Osteoblast (primary cell): Measurements from ENCODE around the gene APOA4. TPM values are rescaled to one million over a fixed set of nuclear protein-coding genes. Genes with fewer than 3 reads are reported as not detected.

Source experiments
- DNase-seq: peaks from one replicate; pipeline ENCODE4 v3.0.0; 2011; ENCODE audit warnings: low spot score, mixed read lengths; ENCODE audit not compliant: insufficient read length; ENCODE audit errors: missing footprints
- H2AFZ ChIP-seq: 2 replicates; pipeline ENCODE4 v1.6.0; 2011; ENCODE audit warnings: mild to moderate bottlenecking, low read length
- H3K27ac ChIP-seq: 2 replicates; pipeline ENCODE4 v1.5.1; 2011; ENCODE audit warnings: mild to moderate bottlenecking, low read depth, low read length, moderate library complexity
- H3K27me3 ChIP-seq: 2 replicates; pipeline ENCODE4 v1.6.0; 2012; ENCODE audit warnings: mild to moderate bottlenecking, control low read depth, inconsistent platforms, low read length, moderate library complexity; ENCODE audit not compliant: insufficient read depth
- H3K36me3 ChIP-seq: 2 replicates; pipeline ENCODE4 v1.5.1; 2011; ENCODE audit warnings: mild to moderate bottlenecking, low read length, control low read depth, moderate library complexity; ENCODE audit not compliant: insufficient read depth
- H3K4me1 ChIP-seq: 2 replicates; pipeline ENCODE4 v1.5.1; 2011; ENCODE audit warnings: mild to moderate bottlenecking, low read length, control low read depth, moderate library complexity; ENCODE audit not compliant: insufficient read depth
- H3K4me2 ChIP-seq: 2 replicates; pipeline ENCODE4 v1.6.0; 2011; ENCODE audit warnings: mild to moderate bottlenecking, low read length; ENCODE audit not compliant: insufficient read depth
- H3K4me3 ChIP-seq: fragments of 200-600 bp; sonication (generic); 3 replicates; pipeline ENCODE4 v1.5.1; 2012; ENCODE audit warnings: mild to moderate bottlenecking, low read length, inconsistent platforms; ENCODE audit not compliant: insufficient read depth
- H3K79me2 ChIP-seq: 2 replicates; pipeline ENCODE4 v1.6.0; 2012; ENCODE audit warnings: mild to moderate bottlenecking, low read length, control low read depth, inconsistent platforms; ENCODE audit not compliant: insufficient read depth
- H3K9me3 ChIP-seq: 2 replicates; pipeline ENCODE4 v1.5.1; 2011; ENCODE audit warnings: low read depth, low read length, control low read depth
- H4K20me1 ChIP-seq: 2 replicates; pipeline ENCODE4 v1.6.0; 2012; ENCODE audit warnings: mild to moderate bottlenecking, low read length, control low read depth; ENCODE audit not compliant: insufficient read depth
- total RNA-seq: library from RNA; depleted of rRNA; stranded (reverse); fragments of >200 nt; gene quantifications from 2 replicates; pipeline ENCODE4 v1.2.3, GENCODE V29; 2012
- TF ChIP-seq, protein P1 (sequence below): IDR thresholded peaks from 2 replicates; pipeline ENCODE4 v1.5.1; 2011; ENCODE audit warnings: mild to moderate bottlenecking, low read depth, low read length, moderate library complexity; ENCODE audit errors: extremely low read depth

Gene APOA4
- total RNA-seq, 1 donor = not detected

- Histone ChIP-seq H3K4me2 (no peak overlapping the region), H3K36me3 (peaks cover 47% of the 10 kb centered on the region), H3K27ac (no peak overlapping the region), H3K79me2 (no peaks in the 10 kb centered on the region), H4K20me1 (no peaks in the 10 kb centered on the region), H2AFZ (no peak overlapping the region), H3K27me3 (no peaks in the 10 kb centered on the region), H3K9me3 (no peaks in the 10 kb centered on the region), H3K4me1 (peaks cover 52% of the 10 kb centered on the region), H3K4me3 (no peak overlapping the region)
- DNase-seq = no peak
- TF ChIP-seq, protein P1, sequence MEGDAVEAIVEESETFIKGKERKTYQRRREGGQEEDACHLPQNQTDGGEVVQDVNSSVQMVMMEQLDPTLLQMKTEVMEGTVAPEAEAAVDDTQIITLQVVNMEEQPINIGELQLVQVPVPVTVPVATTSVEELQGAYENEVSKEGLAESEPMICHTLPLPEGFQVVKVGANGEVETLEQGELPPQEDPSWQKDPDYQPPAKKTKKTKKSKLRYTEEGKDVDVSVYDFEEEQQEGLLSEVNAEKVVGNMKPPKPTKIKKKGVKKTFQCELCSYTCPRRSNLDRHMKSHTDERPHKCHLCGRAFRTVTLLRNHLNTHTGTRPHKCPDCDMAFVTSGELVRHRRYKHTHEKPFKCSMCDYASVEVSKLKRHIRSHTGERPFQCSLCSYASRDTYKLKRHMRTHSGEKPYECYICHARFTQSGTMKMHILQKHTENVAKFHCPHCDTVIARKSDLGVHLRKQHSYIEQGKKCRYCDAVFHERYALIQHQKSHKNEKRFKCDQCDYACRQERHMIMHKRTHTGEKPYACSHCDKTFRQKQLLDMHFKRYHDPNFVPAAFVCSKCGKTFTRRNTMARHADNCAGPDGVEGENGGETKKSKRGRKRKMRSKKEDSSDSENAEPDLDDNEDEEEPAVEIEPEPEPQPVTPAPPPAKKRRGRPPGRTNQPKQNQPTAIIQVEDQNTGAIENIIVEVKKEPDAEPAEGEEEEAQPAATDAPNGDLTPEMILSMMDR = no peak
Observed at GRCh38 chr11:116856423-116856822, 33.3 kb upstream of the APOA4 start.

GRCh38 chr11:116855413-116855812 is 32.3 kb upstream of the APOA4 start:
- H3K9me3 ChIP-seq = no peaks in the 10 kb centered on the region
- DNase-seq = no peak
- H3K27me3 ChIP-seq = no peaks in the 10 kb centered on the region
- no peaks in the 10 kb centered on the region for H4K20me1 ChIP-seq
- peaks cover 49% of the 10 kb centered on the region for H3K4me1 ChIP-seq
- no peaks in the 10 kb centered on the region for H3K79me2 ChIP-seq
- H2AFZ ChIP-seq = no peak overlapping the region
- no peak overlapping the region for H3K4me3 ChIP-seq
- H3K27ac ChIP-seq = no peak overlapping the region
- peaks cover 39% of the 10 kb centered on the region for H3K36me3 ChIP-seq
- TF ChIP-seq, protein P1 = no peak
- H3K4me2 ChIP-seq = no peak overlapping the region

- H2AFZ ChIP-seq = no peak overlapping the region
- H3K4me2 ChIP-seq = peak overlapping the region; percentile 56
- DNase-seq = peak; percentile 95
Observed at GRCh38 chr11:116853461-116854073, 30.5 kb upstream of the APOA4 start.

DNA sequence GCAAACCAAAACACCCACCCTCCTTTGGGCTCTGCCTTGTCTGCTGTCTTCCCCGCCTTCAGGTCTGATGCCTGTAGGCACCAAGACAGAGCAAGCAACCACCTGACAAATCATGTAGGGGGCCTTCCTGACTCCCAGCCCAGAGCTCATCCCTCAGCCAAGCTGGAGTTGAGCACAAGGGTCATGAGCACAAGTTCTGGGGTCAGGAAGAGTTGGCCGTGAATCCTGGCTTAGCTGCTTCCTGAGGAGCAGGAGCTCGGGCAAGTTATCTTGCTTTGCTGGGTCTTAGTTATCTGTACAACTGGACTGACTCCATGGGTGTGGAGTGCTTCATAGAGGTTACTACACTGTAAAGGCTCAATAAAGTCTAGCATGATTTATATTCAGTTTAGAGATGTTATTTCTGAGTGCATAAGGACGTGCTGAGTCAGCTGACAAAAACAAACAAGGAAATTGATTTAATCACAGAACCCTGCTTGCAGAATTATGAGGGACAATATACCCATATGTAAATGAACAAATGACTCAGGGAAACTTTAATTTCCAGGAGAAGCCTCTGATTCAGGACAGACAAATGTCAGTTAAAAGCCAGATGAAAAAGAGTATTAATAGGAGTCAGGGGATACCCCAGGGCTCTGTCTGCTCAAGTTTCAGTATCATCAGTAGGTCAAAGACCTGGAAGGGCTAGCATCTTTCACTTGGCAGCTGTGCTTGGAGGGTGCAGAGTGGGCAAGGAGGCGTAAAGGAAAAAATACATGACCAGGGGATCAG is 29.3 kb upstream of the APOA4 start:
- H3K79me2 ChIP-seq = no peaks in the 10 kb centered on the region
- no peaks in the 10 kb centered on the region for H4K20me1 ChIP-seq
- peaks cover 41% of the 10 kb centered on the region for H3K4me1 ChIP-seq
- H3K9me3 ChIP-seq = no peaks in the 10 kb centered on the region
- H2AFZ ChIP-seq = no peak overlapping the region
- DNase-seq = peak; percentile 82
- H3K27me3 ChIP-seq = no peaks in the 10 kb centered on the region
- H3K27ac ChIP-seq = peak overlapping the region; percentile 80
- peak overlapping the region; percentile 9 for H3K4me3 ChIP-seq
- H3K36me3 ChIP-seq = peaks cover 28% of the 10 kb centered on the region
- H3K4me2 ChIP-seq = peak overlapping the region; percentile 56
- TF ChIP-seq, protein P1 = no peak

More at GRCh38 chr11:116853461-116854073, 30.5 kb upstream of the APOA4 start:
- no peaks in the 10 kb centered on the region for H4K20me1 ChIP-seq
- H3K4me1 ChIP-seq = peaks cover 49% of the 10 kb centered on the region
- H3K27ac ChIP-seq = peak overlapping the region; percentile 80
- no peaks in the 10 kb centered on the region for H3K9me3 ChIP-seq
- TF ChIP-seq, protein P1 = no peak
- H3K4me3 ChIP-seq = peak overlapping the region; percentile 13
- H3K36me3 ChIP-seq = peaks cover 33% of the 10 kb centered on the region
- no peaks in the 10 kb centered on the region for H3K79me2 ChIP-seq
- no peaks in the 10 kb centered on the region for H3K27me3 ChIP-seq
